ENCODE measurements around the gene HYAL2.
A peak's percentile ranks its signal among the peaks of the same experiment; 100 is the strongest.

Gene HYAL2

GRCh38 chr3:50358355-50358910, 35.9 kb upstream of the HYAL2 start:
- Histone ChIP-seq H3K4me3 (ENCODE audit: low read length) (peak overlapping the region; percentile 93), H3K9ac (ENCODE audit: low read length) (peak overlapping the region; percentile 98), H3K27me3 (replicated peaks; ENCODE audit: control insufficient read depth, insufficient read depth, low read length) (no peaks in the 10 kb centered on the region)

GRCh38 chr3:50357481-50357880, 34.9 kb upstream of the HYAL2 start:
- peaks cover 25% of the 10 kb centered on the region for H3K36me3 ChIP-seq (ENCODE audit: control insufficient read depth, insufficient read depth, low read length, severe bottlenecking)
- H3K9ac ChIP-seq (ENCODE audit: low read length) = peak overlapping the region; percentile 98

More at GRCh38 chr3:50358355-50358910, 35.9 kb upstream of the HYAL2 start:
- peaks cover 20% of the 10 kb centered on the region for H3K36me3 ChIP-seq (ENCODE audit: control insufficient read depth, insufficient read depth, low read length, severe bottlenecking)
- no peak for DNase-seq (ENCODE audit: low read depth)
- peaks cover 31% of the 10 kb centered on the region for H3K4me1 ChIP-seq (ENCODE audit: control insufficient read depth, insufficient read depth, low read length)
- H3K9me3 ChIP-seq (ENCODE audit: control insufficient read depth, low read length) = no peaks in the 10 kb centered on the region

GRCh38 chr3:50356553-50356952, 34.0 kb upstream of the HYAL2 start:
- Histone ChIP-seq H3K36me3 (ENCODE audit: control insufficient read depth, insufficient read depth, low read length, severe bottlenecking) (peaks cover 25% of the 10 kb centered on the region), H3K9me3 (ENCODE audit: control insufficient read depth, low read length) (no peaks in the 10 kb centered on the region), H3K27me3 (replicated peaks; ENCODE audit: control insufficient read depth, insufficient read depth, low read length) (no peaks in the 10 kb centered on the region), H3K4me3 (ENCODE audit: low read length) (peak overlapping the region; percentile 93), H3K4me1 (ENCODE audit: control insufficient read depth, insufficient read depth, low read length) (peaks cover 34% of the 10 kb centered on the region), H3K9ac (ENCODE audit: low read length) (peak overlapping the region; percentile 98)
- no peak for DNase-seq (ENCODE audit: low read depth)

More at GRCh38 chr3:50357481-50357880, 34.9 kb upstream of the HYAL2 start:
- DNase-seq (ENCODE audit: low read depth) = no peak
- Histone ChIP-seq H3K4me1 (ENCODE audit: control insufficient read depth, insufficient read depth, low read length) (peaks cover 31% of the 10 kb centered on the region), H3K4me3 (ENCODE audit: low read length) (peak overlapping the region; percentile 93), H3K9me3 (ENCODE audit: control insufficient read depth, low read length) (no peaks in the 10 kb centered on the region), H3K27me3 (replicated peaks; ENCODE audit: control insufficient read depth, insufficient read depth, low read length) (no peaks in the 10 kb centered on the region)

GRCh38 chr3:50355829-50356552, 33.4 kb upstream of the HYAL2 start:
- Histone ChIP-seq H3K9me3 (ENCODE audit: control insufficient read depth, low read length) (no peaks in the 10 kb centered on the region), H3K27me3 (replicated peaks; ENCODE audit: control insufficient read depth, insufficient read depth, low read length) (no peaks in the 10 kb centered on the region), H3K36me3 (ENCODE audit: control insufficient read depth, insufficient read depth, low read length, severe bottlenecking) (peaks cover 25% of the 10 kb centered on the region), H3K4me1 (ENCODE audit: control insufficient read depth, insufficient read depth, low read length) (peaks cover 40% of the 10 kb centered on the region), H3K4me3 (ENCODE audit: low read length) (peak overlapping the region; percentile 93), H3K9ac (ENCODE audit: low read length) (peak overlapping the region; percentile 16)
- DNase-seq (ENCODE audit: low read depth) = no peak

GRCh38 chr3:50354850-50355249, 32.3 kb upstream of the HYAL2 start:
- Histone ChIP-seq H3K27me3 (replicated peaks; ENCODE audit: control insufficient read depth, insufficient read depth, low read length) (no peaks in the 10 kb centered on the region), H3K4me1 (ENCODE audit: control insufficient read depth, insufficient read depth, low read length) (peaks cover 46% of the 10 kb centered on the region), H3K9me3 (ENCODE audit: control insufficient read depth, low read length) (no peaks in the 10 kb centered on the region), H3K4me3 (ENCODE audit: low read length) (no peak overlapping the region), H3K9ac (ENCODE audit: low read length) (no peak overlapping the region), H3K36me3 (ENCODE audit: control insufficient read depth, insufficient read depth, low read length, severe bottlenecking) (peaks cover 25% of the 10 kb centered on the region)
- no peak for DNase-seq (ENCODE audit: low read depth)

- Histone ChIP-seq H3K36me3 (ENCODE audit: control insufficient read depth, insufficient read depth, low read length, severe bottlenecking) (peaks cover 25% of the 10 kb centered on the region), H3K9ac (ENCODE audit: low read length) (no peak overlapping the region), H3K9me3 (ENCODE audit: control insufficient read depth, low read length) (no peaks in the 10 kb centered on the region), H3K27me3 (replicated peaks; ENCODE audit: control insufficient read depth, insufficient read depth, low read length) (no peaks in the 10 kb centered on the region), H3K4me3 (ENCODE audit: low read length) (no peak overlapping the region), H3K4me1 (ENCODE audit: control insufficient read depth, insufficient read depth, low read length) (peaks cover 52% of the 10 kb centered on the region)
- DNase-seq (ENCODE audit: low read depth) = no peak
Observed at GRCh38 chr3:50354186-50354764, 31.7 kb upstream of the HYAL2 start.

GRCh38 chr3:50353245-50354004, 30.9 kb upstream of the HYAL2 start:
- H3K9ac ChIP-seq (ENCODE audit: low read length) = no peak overlapping the region
- no peak overlapping the region for H3K4me3 ChIP-seq (ENCODE audit: low read length)
- H3K27me3 ChIP-seq (replicated peaks; ENCODE audit: control insufficient read depth, insufficient read depth, low read length) = no peaks in the 10 kb centered on the region
- no peaks in the 10 kb centered on the region for H3K9me3 ChIP-seq (ENCODE audit: control insufficient read depth, low read length)
- DNase-seq (ENCODE audit: low read depth) = no peak
- peaks cover 52% of the 10 kb centered on the region for H3K4me1 ChIP-seq (ENCODE audit: control insufficient read depth, insufficient read depth, low read length)
- H3K36me3 ChIP-seq (ENCODE audit: control insufficient read depth, insufficient read depth, low read length, severe bottlenecking) = peaks cover 29% of the 10 kb centered on the region

GRCh38 chr3:50352781-50353180, 30.2 kb upstream of the HYAL2 start:
- H3K9ac ChIP-seq (ENCODE audit: low read length) = no peak overlapping the region
- no peak for DNase-seq (ENCODE audit: low read depth)
- no peaks in the 10 kb centered on the region for H3K9me3 ChIP-seq (ENCODE audit: control insufficient read depth, low read length)
- H3K36me3 ChIP-seq (ENCODE audit: control insufficient read depth, insufficient read depth, low read length, severe bottlenecking) = peaks cover 34% of the 10 kb centered on the region
- H3K4me1 ChIP-seq (ENCODE audit: control insufficient read depth, insufficient read depth, low read length) = peaks cover 46% of the 10 kb centered on the region
- H3K4me3 ChIP-seq (ENCODE audit: low read length) = no peak overlapping the region
- H3K27me3 ChIP-seq (replicated peaks; ENCODE audit: control insufficient read depth, insufficient read depth, low read length) = no peaks in the 10 kb centered on the region

GRCh38 chr3:50351323-50351697, 28.8 kb upstream of the HYAL2 start:
- H3K4me3 ChIP-seq (ENCODE audit: low read length) = peak overlapping the region; percentile 88

GRCh38 chr3:50350527-50351322, 28.2 kb upstream of the HYAL2 start, which contains the start of the genes CYB561D2 and NPRL2:
Gene CYB561D2, plus strand, starts transcription at chr3:50350862. Its CDS starts 572 bp downstream, at chr3:50351434.
Gene NPRL2, minus strand, starts transcription at chr3:50350775. Its CDS starts 123 bp downstream, at chr3:50350652.
- Histone ChIP-seq H3K4me1 (ENCODE audit: control insufficient read depth, insufficient read depth, low read length) (peaks cover 29% of the 10 kb centered on the region), H3K36me3 (ENCODE audit: control insufficient read depth, insufficient read depth, low read length, severe bottlenecking) (peaks cover 34% of the 10 kb centered on the region), H3K4me3 (ENCODE audit: low read length) (peak within 1 kb of the TSS; percentile 88), H3K9ac (ENCODE audit: low read length) (peak within 1 kb of the TSS; percentile 95), H3K27me3 (replicated peaks; ENCODE audit: control insufficient read depth, insufficient read depth, low read length) (no peaks in the 10 kb centered on the region), H3K9me3 (ENCODE audit: control insufficient read depth, low read length) (no peaks in the 10 kb centered on the region)
- peak; percentile 97 for DNase-seq (ENCODE audit: low read depth)

More at GRCh38 chr3:50351323-50351697, 28.8 kb upstream of the HYAL2 start:
- peaks cover 34% of the 10 kb centered on the region for H3K36me3 ChIP-seq (ENCODE audit: control insufficient read depth, insufficient read depth, low read length, severe bottlenecking)
- peak overlapping the region; percentile 95 for H3K9ac ChIP-seq (ENCODE audit: low read length)
- no peaks in the 10 kb centered on the region for H3K9me3 ChIP-seq (ENCODE audit: control insufficient read depth, low read length)
- DNase-seq (ENCODE audit: low read depth) = no peak
- H3K27me3 ChIP-seq (replicated peaks; ENCODE audit: control insufficient read depth, insufficient read depth, low read length) = no peaks in the 10 kb centered on the region
- H3K4me1 ChIP-seq (ENCODE audit: control insufficient read depth, insufficient read depth, low read length) = peaks cover 32% of the 10 kb centered on the region

Data from adipocyte (in vitro differentiated cells).